Upper lobe of left lung (tissue), 6 donors: Measurements from ENCODE around the gene TPCN1. TPM values are rescaled to one million over a fixed set of nuclear protein-coding genes. Genes with fewer than 3 reads are reported as not detected.

Experiments
- ATAC-seq, 2 donors: fragments of 200-7000 bp; cut with Tn5 transposase; one replicate each; pipeline ENCODE4 v1.9.1; 2022; ENCODE audit warnings: mild to moderate bottlenecking in 2 of 2, moderate library complexity in 2 of 2; ENCODE audit not compliant: low FRiP score in 2 of 2
- DNase-seq, 2 donors: peaks; one replicate each; pipeline ENCODE4 v3.0.0-alpha.2; 2019 to 2020
- H3K27ac ChIP-seq, 4 donors: fragments of 200-600 bp; sonication (generic); one replicate each; pipeline ENCODE4 v1.5.1; 2016 to 2019
- H3K27me3 ChIP-seq, 4 donors: fragments of 200-600 bp; sonication (generic); one replicate each; pipeline ENCODE4 v1.5.1; 2017 to 2019
- H3K36me3 ChIP-seq, 4 donors: fragments of 200-600 bp; sonication (generic); one replicate each; pipeline ENCODE4 v1.5.1; 2016 to 2019
- H3K4me1 ChIP-seq, 4 donors: fragments of 200-600 bp; sonication (generic); one replicate each; pipeline ENCODE4 v1.5.1; 2018 to 2019
- H3K4me3 ChIP-seq, 4 donors: fragments of 200-600 bp; sonication (generic); one replicate each; pipeline ENCODE4 v1.5.1; 2017 to 2019; ENCODE audit warnings: mild to moderate bottlenecking in 2 of 4, moderate library complexity in 1 of 4
- H3K9me3 ChIP-seq, 4 donors: fragments of 200-600 bp; sonication (generic); one replicate each; pipeline ENCODE4 v1.5.1; 2018 to 2019
- CTCF ChIP-seq, 6 experiments: fragments of 450-650 bp in 4 of 6; fragments of 200-600 bp in 2 of 6; sonication (generic) in 2 of 6; IDR thresholded peaks; one replicate each; pipeline ENCODE4 v1.5.1; 2016 to 2019; ENCODE audit warnings: antibody characterized with exemption in 6 of 6
- EP300 ChIP-seq, 4 donors: sonication (generic); formaldehyde crosslinking; IDR thresholded peaks; one replicate each; pipeline ENCODE4 v1.5.1; 2017; ENCODE audit warnings: antibody characterized with exemption in 4 of 4, control low read depth in 2 of 4
- POLR2A ChIP-seq, 4 donors: fragments of 450-650 bp; IDR thresholded peaks; one replicate each; pipeline ENCODE4 v1.5.1; 2016 to 2017; ENCODE audit warnings: antibody characterized with exemption in 4 of 4, mild to moderate bottlenecking in 2 of 4
- POLR2AphosphoS5 ChIP-seq, 2 donors: sonication (generic); formaldehyde crosslinking; IDR thresholded peaks; one replicate each; pipeline ENCODE4 v1.5.1; 2017; ENCODE audit warnings: antibody characterized with exemption in 2 of 2
- WGBS, 2 donors: methylation state at CpG; one replicate each; pipeline ENCODE4 v1.1.5; 2017 to 2018; 5-methylcytosine and 5-hydroxymethylcytosine counted together
- total RNA-seq, 6 donors: library from RNA; depleted of rRNA in 4 of 6; stranded (reverse); fragments of >200 nt in 4 of 6; gene quantifications; one replicate each; pipeline versions ENCODE4 v1.1.0 to v1.2.1, GENCODE V29; 2016 to 2021
- donor health status: DM: no; HTN: no; CAD: no; lungs with moderate emphysema.
- donor health status: DM: no; HTN: yes; CAD: no; lungs with severe emphysema.

Gene TPCN1
- total RNA-seq, 6 donors from 2014 or later: 36.6 to 193 (median 52.2) TPM

- H3K27ac ChIP-seq: peak overlapping the region; percentile 83 to 89 (median 86)
- H3K36me3 ChIP-seq: peaks cover 0 to 3% (median 0%) of the 10 kb centered on the region in 4 donors
- H3K4me3 ChIP-seq: no peak overlapping the region
- no peak for DNase-seq
- H3K9me3 ChIP-seq: no peaks in the 10 kb centered on the region
- H3K4me1 ChIP-seq: peaks cover 88 to 94% (median 90%) of the 10 kb centered on the region in 4 donors
- TF ChIP-seq CTCF (IDR thresholded peaks at IDR 0.05) (no peak), EP300 (IDR thresholded peaks at IDR 0.05) (no peak), POLR2AphosphoS5 (IDR thresholded peaks at IDR 0.05) (no peak), POLR2A (IDR thresholded peaks at IDR 0.05) (no peak)
- H3K27me3 ChIP-seq: no peaks in the 10 kb centered on the region
- 76 to 87% methylated on average over 3 of the region's 3 CpGs for WGBS, 2 donors
- ATAC-seq: no peak
Observed at GRCh38 chr12:113240395-113240794, 19.1 kb downstream of the TPCN1 start.

- ATAC-seq: peak in 1 of 2 donors; percentile 68
- H3K9me3 ChIP-seq: no peaks in the 10 kb centered on the region
- H3K27ac ChIP-seq: peak overlapping the region; percentile 83 to 89 (median 86)
- TF ChIP-seq EP300 (IDR thresholded peaks at IDR 0.05): peak in 1 of 4 donors; percentile 61
- peak in 1 of 4 donors; percentile 17 for TF ChIP-seq POLR2A (IDR thresholded peaks at IDR 0.05)
- no peak for TF ChIP-seq CTCF (IDR thresholded peaks at IDR 0.05)
- peak in 1 of 2 donors; percentile 29 for TF ChIP-seq POLR2AphosphoS5 (IDR thresholded peaks at IDR 0.05)
- H3K4me1 ChIP-seq: peaks cover 92 to 97% (median 95%) of the 10 kb centered on the region in 4 donors
- peaks cover 0 to 3% (median 0%) of the 10 kb centered on the region in 4 donors for H3K36me3 ChIP-seq
- WGBS, 2 donors: 33 to 74% methylated on average over 14 of the region's 14 CpGs
- DNase-seq: peak in 1 of 2 donors; percentile 56
- no peak overlapping the region for H3K4me3 ChIP-seq
- no peaks in the 10 kb centered on the region for H3K27me3 ChIP-seq
Observed at GRCh38 chr12:113241191-113242025, 20.1 kb downstream of the TPCN1 start.

- Histone ChIP-seq H3K4me3 (no peak overlapping the region), H3K27ac (peak overlapping the region; percentile 83 to 89 (median 86)), H3K27me3 (no peaks in the 10 kb centered on the region), H3K9me3 (no peaks in the 10 kb centered on the region), H3K4me1 (peaks cover 92 to 97% (median 95%) of the 10 kb centered on the region in 4 donors), H3K36me3 (peaks cover 0 to 3% (median 0%) of the 10 kb centered on the region in 4 donors)
- 51 to 72% methylated on average over 11 of the region's 11 CpGs for WGBS, 2 donors
- TF ChIP-seq POLR2AphosphoS5 (IDR thresholded peaks at IDR 0.05) (peak in 1 of 2 donors; percentile 55), EP300 (IDR thresholded peaks at IDR 0.05) (peak in 1 of 4 donors; percentile 31), CTCF (IDR thresholded peaks at IDR 0.05) (no peak)
- ATAC-seq (peak; percentile 16 to 81), DNase-seq (peak in 1 of 2 donors; percentile 86)
Observed at GRCh38 chr12:113242026-113242418, 20.8 kb downstream of the TPCN1 start.

- peaks cover 0 to 3% (median 0%) of the 10 kb centered on the region in 4 donors for H3K36me3 ChIP-seq
- no peak overlapping the region for H3K4me3 ChIP-seq
- no peaks in the 10 kb centered on the region for H3K27me3 ChIP-seq
- DNase-seq: no peak
- no peaks in the 10 kb centered on the region for H3K9me3 ChIP-seq
- peaks cover 91 to 97% (median 96%) of the 10 kb centered on the region in 4 donors for H3K4me1 ChIP-seq
- peak overlapping the region; percentile 83 to 89 (median 86) for H3K27ac ChIP-seq
- TF ChIP-seq POLR2A (IDR thresholded peaks at IDR 0.05) (no peak), POLR2AphosphoS5 (IDR thresholded peaks at IDR 0.05) (no peak), EP300 (IDR thresholded peaks at IDR 0.05) (no peak), CTCF (IDR thresholded peaks at IDR 0.05) (no peak)
- no peak for ATAC-seq
- WGBS, 2 donors: 92 to 96% methylated on average over 8 of the region's 8 CpGs
Observed at GRCh38 chr12:113242560-113242959, 21.3 kb downstream of the TPCN1 start.
